Stimulated activated memory B cell treated with anti-CD40 and anti-IgM and Interleukin-4, amounts not matched to agents 10 μg/mL and 1 μg/mL and 100 μg/mL, for 72 hours (primary cell): ENCODE measurements around the gene SLX9.

Experiments
- ATAC-seq: fragments of 150-1000 bp; cut with Tn5 transposase; 2 replicates; pipeline ENCODE4 v1.10.0; 2021
- H3K27ac Mint-ChIP-seq: one replicate; pipeline ENCODE4 v1.8.0; 2022; ENCODE audit warnings: mild to moderate bottlenecking, mixed read lengths
- H3K27me3 Mint-ChIP-seq: one replicate; pipeline ENCODE4 v1.8.0; 2022; ENCODE audit warnings: mixed read lengths
- H3K36me3 Mint-ChIP-seq: one replicate; pipeline ENCODE4 v1.8.0; 2022; ENCODE audit warnings: mixed read lengths
- H3K4me1 Mint-ChIP-seq: one replicate; pipeline ENCODE4 v1.8.0; 2022; ENCODE audit warnings: mixed read lengths
- H3K4me3 Mint-ChIP-seq: one replicate; pipeline ENCODE4 v1.8.0; 2022; ENCODE audit warnings: mild to moderate bottlenecking, moderate library complexity, mixed read lengths
- H3K9me3 Mint-ChIP-seq: one replicate; pipeline ENCODE4 v1.8.0; 2022; ENCODE audit warnings: mixed read lengths

The SLX9 gene

DNA sequence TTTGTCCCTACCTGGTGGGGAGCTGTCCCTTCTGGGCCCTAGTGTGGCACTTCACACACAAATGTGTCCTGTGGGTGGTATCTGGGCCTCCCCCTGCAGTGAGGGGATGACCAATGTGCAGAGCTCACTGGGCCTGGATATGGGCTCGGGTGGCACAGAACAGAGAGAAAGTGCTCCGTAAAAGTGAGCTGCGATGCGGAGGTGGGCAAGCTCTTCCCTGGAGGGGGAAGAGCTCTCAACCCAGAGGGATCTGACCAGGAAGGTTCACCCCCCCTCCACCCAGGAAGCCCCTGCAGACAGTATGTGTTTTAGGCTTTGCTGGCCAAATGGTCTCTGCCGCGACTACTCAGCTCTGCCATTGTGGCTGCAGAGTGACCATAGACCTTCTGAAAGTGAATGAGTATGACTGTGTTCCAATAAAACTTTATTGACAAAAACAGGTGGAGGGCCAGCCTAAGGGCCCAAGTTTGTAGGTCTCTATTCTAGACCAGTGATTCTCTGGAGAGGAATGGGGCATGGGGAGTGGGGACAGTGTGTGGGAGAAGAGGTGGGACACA lies 10.5 kb upstream of the SLX9 start:
- no peaks in the 10 kb centered on the region for H3K36me3 Mint-ChIP-seq
- peak overlapping the region; percentile 86 for H3K27ac Mint-ChIP-seq
- peak overlapping the region; percentile 29 for H3K4me3 Mint-ChIP-seq
- H3K27me3 Mint-ChIP-seq = no peaks in the 10 kb centered on the region
- H3K9me3 Mint-ChIP-seq = no peaks in the 10 kb centered on the region
- no peak for ATAC-seq
- peaks cover 82% of the 10 kb centered on the region for H3K4me1 Mint-ChIP-seq

GRCh38 chr21:44929799-44930542 lies 9.9 kb upstream of the SLX9 start:
- H3K9me3 Mint-ChIP-seq = no peaks in the 10 kb centered on the region
- H3K4me3 Mint-ChIP-seq = peak overlapping the region; percentile 75
- H3K27ac Mint-ChIP-seq = peak overlapping the region; percentile 86
- peak; percentile 1 for ATAC-seq
- peaks cover 75% of the 10 kb centered on the region for H3K4me1 Mint-ChIP-seq
- no peaks in the 10 kb centered on the region for H3K36me3 Mint-ChIP-seq
- H3K27me3 Mint-ChIP-seq = no peaks in the 10 kb centered on the region

GRCh38 chr21:44930543-44930981 lies 9.3 kb upstream of the SLX9 start:
- Mint-ChIP-seq H3K27ac (peak overlapping the region; percentile 86), H3K4me3 (peak overlapping the region; percentile 75), H3K4me1 (peaks cover 69% of the 10 kb centered on the region), H3K9me3 (no peaks in the 10 kb centered on the region), H3K27me3 (no peaks in the 10 kb centered on the region), H3K36me3 (no peaks in the 10 kb centered on the region)
- peak; percentile 46 for ATAC-seq

DNA sequence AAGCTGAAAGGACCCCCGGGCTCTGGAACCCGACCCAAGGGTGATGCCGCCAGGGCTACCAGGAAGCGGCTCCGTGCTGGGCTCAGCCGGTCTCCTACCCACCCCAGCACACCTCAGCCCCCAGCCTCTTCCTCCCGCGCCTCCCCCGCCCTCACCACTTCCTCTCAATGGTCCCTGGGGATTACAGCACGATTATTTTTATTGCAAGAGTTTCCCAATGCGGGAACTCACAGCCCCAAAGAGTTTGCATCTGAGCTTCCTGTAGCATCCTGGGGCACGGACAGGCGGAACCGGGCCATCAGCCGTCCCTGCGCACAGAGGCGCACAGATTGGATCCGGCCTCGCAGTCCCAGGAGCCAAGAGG lies 8.7 kb upstream of the SLX9 start:
- peaks cover 64% of the 10 kb centered on the region for H3K4me1 Mint-ChIP-seq
- H3K36me3 Mint-ChIP-seq = no peaks in the 10 kb centered on the region
- no peaks in the 10 kb centered on the region for H3K9me3 Mint-ChIP-seq
- ATAC-seq = peak; percentile 69
- no peaks in the 10 kb centered on the region for H3K27me3 Mint-ChIP-seq
- peak overlapping the region; percentile 86 for H3K27ac Mint-ChIP-seq
- H3K4me3 Mint-ChIP-seq = peak overlapping the region; percentile 75

GRCh38 chr21:44931501-44932407 lies 8.1 kb upstream of the SLX9 start:
- peak overlapping the region; percentile 75 for H3K4me3 Mint-ChIP-seq
- H3K27ac Mint-ChIP-seq = peak overlapping the region; percentile 86
- H3K27me3 Mint-ChIP-seq = no peaks in the 10 kb centered on the region
- no peaks in the 10 kb centered on the region for H3K9me3 Mint-ChIP-seq
- ATAC-seq = no peak
- peaks cover 57% of the 10 kb centered on the region for H3K4me1 Mint-ChIP-seq
- no peaks in the 10 kb centered on the region for H3K36me3 Mint-ChIP-seq

DNA sequence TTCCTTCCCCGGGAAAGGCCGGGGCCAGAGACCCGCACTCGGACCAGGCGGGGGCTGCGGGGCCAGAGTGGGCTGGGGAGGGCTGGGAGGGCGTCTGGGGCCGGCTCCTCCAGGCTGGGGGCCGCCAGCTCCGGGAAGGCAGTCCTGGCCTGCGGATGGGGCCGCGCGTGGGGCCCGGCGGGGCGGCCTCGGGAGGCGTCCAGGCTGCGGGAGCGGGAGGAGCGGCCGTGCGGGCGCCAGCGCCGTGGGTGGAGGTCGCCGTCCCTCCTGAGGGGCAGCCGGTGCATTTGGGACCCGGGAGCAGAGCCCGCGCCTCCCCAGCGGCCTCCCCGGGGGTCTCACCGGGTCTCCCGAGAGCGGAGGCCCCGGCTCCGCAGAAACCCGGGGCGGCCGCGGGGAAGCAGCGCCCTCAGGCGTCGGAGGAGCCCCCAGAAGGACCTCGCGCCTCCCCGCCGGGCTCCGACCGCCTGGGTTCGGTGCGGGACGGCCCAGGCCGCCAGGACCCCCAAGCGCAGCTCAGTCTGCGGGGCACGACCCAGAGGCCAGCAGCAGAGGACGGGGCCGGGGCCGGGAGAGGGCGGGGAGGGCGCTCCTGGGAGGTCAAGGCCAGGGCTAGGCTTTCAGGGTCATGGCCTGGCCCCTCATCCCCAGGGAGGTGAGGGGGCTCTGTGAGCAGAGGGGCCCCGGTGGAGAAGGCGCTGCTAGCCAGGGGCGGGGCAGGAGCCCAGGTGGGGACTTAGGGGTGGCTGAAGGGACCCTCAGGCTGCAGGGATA lies 7.2 kb upstream of the SLX9 start:
- no peaks in the 10 kb centered on the region for H3K9me3 Mint-ChIP-seq
- no peaks in the 10 kb centered on the region for H3K27me3 Mint-ChIP-seq
- peak; percentile 63 for ATAC-seq
- peaks cover 49% of the 10 kb centered on the region for H3K4me1 Mint-ChIP-seq
- no peaks in the 10 kb centered on the region for H3K36me3 Mint-ChIP-seq
- H3K4me3 Mint-ChIP-seq = peak overlapping the region; percentile 75
- H3K27ac Mint-ChIP-seq = peak overlapping the region; percentile 86

- Mint-ChIP-seq H3K27me3 (no peaks in the 10 kb centered on the region), H3K4me3 (peak overlapping the region; percentile 64), H3K4me1 (peaks cover 41% of the 10 kb centered on the region), H3K27ac (peak overlapping the region; percentile 58), H3K36me3 (no peaks in the 10 kb centered on the region), H3K9me3 (no peaks in the 10 kb centered on the region)
- no peak for ATAC-seq
Observed at GRCh38 chr21:44933199-44933917, 6.5 kb upstream of the SLX9 start.

- Mint-ChIP-seq H3K27me3 (no peaks in the 10 kb centered on the region), H3K9me3 (no peaks in the 10 kb centered on the region), H3K4me1 (peaks cover 40% of the 10 kb centered on the region), H3K4me3 (no peak overlapping the region), H3K27ac (no peak overlapping the region), H3K36me3 (no peaks in the 10 kb centered on the region)
- ATAC-seq = no peak
Observed at GRCh38 chr21:44933918-44934260, 5.9 kb upstream of the SLX9 start.

- Mint-ChIP-seq H3K27ac (no peak overlapping the region), H3K36me3 (no peaks in the 10 kb centered on the region), H3K4me1 (peaks cover 40% of the 10 kb centered on the region), H3K9me3 (no peaks in the 10 kb centered on the region), H3K4me3 (no peak overlapping the region), H3K27me3 (no peaks in the 10 kb centered on the region)
- ATAC-seq = no peak
Observed at GRCh38 chr21:44934276-44934675, 5.6 kb upstream of the SLX9 start.

- peaks cover 34% of the 10 kb centered on the region for H3K4me1 Mint-ChIP-seq
- H3K27ac Mint-ChIP-seq = no peak overlapping the region
- ATAC-seq = no peak
- no peaks in the 10 kb centered on the region for H3K36me3 Mint-ChIP-seq
- H3K9me3 Mint-ChIP-seq = no peaks in the 10 kb centered on the region
- no peak overlapping the region for H3K4me3 Mint-ChIP-seq
- H3K27me3 Mint-ChIP-seq = no peaks in the 10 kb centered on the region
Observed at GRCh38 chr21:44934797-44935532, 4.9 kb upstream of the SLX9 start.

DNA sequence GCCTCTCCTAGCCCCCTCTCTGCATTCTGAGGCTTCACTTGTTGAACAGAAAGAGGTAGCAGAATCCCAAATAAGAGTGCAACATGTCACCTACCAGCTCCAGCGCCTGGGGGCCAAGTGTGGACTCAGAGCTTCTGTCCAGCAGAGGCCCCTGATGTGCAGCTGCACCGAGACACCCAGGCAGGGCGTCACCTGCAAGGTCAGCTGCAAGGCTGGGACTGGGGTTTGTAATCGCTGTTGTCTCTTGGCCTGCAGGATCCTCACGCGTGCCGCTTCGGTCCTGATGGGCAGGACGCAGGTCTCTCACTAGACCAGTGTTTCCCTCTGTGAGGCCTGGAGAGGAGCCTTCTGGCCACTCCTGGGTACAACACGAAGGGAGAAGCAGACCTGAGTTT lies 4.3 kb upstream of the SLX9 start:
- no peak overlapping the region for H3K4me3 Mint-ChIP-seq
- no peak for ATAC-seq
- H3K27ac Mint-ChIP-seq = no peak overlapping the region
- no peaks in the 10 kb centered on the region for H3K36me3 Mint-ChIP-seq
- H3K4me1 Mint-ChIP-seq = peaks cover 31% of the 10 kb centered on the region
- no peaks in the 10 kb centered on the region for H3K27me3 Mint-ChIP-seq
- no peaks in the 10 kb centered on the region for H3K9me3 Mint-ChIP-seq

DNA sequence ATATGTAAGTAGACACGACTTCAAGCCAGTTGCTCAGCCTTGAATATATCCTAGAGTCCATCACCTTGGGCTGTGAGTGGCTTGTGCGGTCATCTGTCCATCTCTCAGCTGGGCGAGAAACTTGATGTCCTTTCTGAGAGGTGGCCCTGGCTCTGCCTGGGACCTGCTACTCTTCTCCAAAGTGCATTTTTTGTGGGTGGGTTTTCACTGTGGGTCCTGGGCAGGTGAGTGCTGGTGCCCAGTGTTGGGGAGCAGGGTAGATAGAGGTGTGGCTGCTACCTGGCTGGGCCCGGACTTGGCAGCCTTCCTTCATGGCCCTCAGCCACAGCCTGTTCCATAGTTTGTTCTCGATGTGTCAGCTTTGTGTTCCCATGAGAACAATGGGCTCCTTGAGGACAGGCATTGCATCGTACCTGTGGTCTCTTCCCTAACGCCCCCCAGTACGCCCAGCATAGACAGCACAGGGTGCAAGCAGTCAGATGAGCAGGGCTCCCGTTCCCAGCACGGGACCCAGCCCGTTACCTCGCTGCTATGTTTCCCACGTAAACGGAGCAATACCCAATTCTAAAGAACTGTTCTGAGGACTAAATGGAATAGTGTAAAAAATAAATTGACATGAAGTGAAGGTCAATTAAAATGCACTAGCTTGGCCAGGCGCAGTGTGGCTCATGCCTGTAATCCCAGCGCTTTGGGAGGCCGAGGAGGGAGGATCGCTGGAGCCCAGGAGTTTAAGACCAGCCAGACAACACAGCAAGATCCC lies 877 bp upstream of the SLX9 start:
- ATAC-seq = no peak
- H3K27me3 Mint-ChIP-seq = no peaks in the 10 kb centered on the region
- H3K4me3 Mint-ChIP-seq = peak overlapping the region; percentile 92
- peaks cover 5% of the 10 kb centered on the region for H3K36me3 Mint-ChIP-seq
- H3K9me3 Mint-ChIP-seq = no peaks in the 10 kb centered on the region
- peaks cover 44% of the 10 kb centered on the region for H3K4me1 Mint-ChIP-seq
- peak overlapping the region; percentile 87 for H3K27ac Mint-ChIP-seq

GRCh38 chr21:44940116-44940631 lies 345 bp downstream of the SLX9 start:
- H3K4me1 Mint-ChIP-seq = peaks cover 55% of the 10 kb centered on the region
- peaks cover 17% of the 10 kb centered on the region for H3K36me3 Mint-ChIP-seq
- H3K4me3 Mint-ChIP-seq = peak overlapping the region; percentile 92
- H3K9me3 Mint-ChIP-seq = no peaks in the 10 kb centered on the region
- peak; percentile 64 for ATAC-seq
- peak overlapping the region; percentile 87 for H3K27ac Mint-ChIP-seq
- H3K27me3 Mint-ChIP-seq = no peaks in the 10 kb centered on the region
